Activated CD8-positive, alpha-beta T cell treated with anti-CD3 and anti-CD28 coated beads for 36 hours (primary cell): ENCODE data around the gene NRXN3. TPM values are rescaled to one million over a fixed set of nuclear protein-coding genes. Genes with fewer than 3 reads are reported as not detected.

ENCODE experiments used
- ATAC-seq: fragments of 200-7000 bp; cut with Tn5 transposase; one replicate; pipeline ENCODE4 v1.10.0; 2021; ENCODE audit warnings: mild to moderate bottlenecking, moderate library complexity
- CTCF ChIA-PET: fragments of 350-600 bp; sonication (Branson Sonifier 250); formaldehyde crosslinking; loops from one replicate; lab custom pipeline; 2021; ENCODE audit warnings: antibody characterized with exemption; lab: Charles Lee
- POLR2A ChIA-PET: fragments of 350-600 bp; sonication (Branson Sonifier 250); formaldehyde crosslinking; loops from one replicate; lab custom pipeline; 2021; ENCODE audit warnings: antibody characterized with exemption; lab: Charles Lee
- DNase-seq: peaks from one replicate; pipeline ENCODE4 v3.0.0-alpha.2; 2020
- H3K27ac Mint-ChIP-seq: one replicate; pipeline ENCODE4 v1.8.0; 2021; ENCODE audit warnings: mild to moderate bottlenecking, mixed read lengths
- H3K27me3 Mint-ChIP-seq: one replicate; pipeline ENCODE4 v1.8.0; 2021; ENCODE audit warnings: mixed read lengths
- H3K36me3 Mint-ChIP-seq: one replicate; pipeline ENCODE4 v1.8.0; 2021; ENCODE audit warnings: low read depth, mixed read lengths
- H3K4me1 Mint-ChIP-seq: one replicate; pipeline ENCODE4 v1.8.0; 2021; ENCODE audit warnings: low read depth, mixed read lengths
- H3K4me3 Mint-ChIP-seq: one replicate; pipeline ENCODE4 v1.8.0; 2021; ENCODE audit warnings: mild to moderate bottlenecking, moderate library complexity, mixed read lengths
- H3K9me3 Mint-ChIP-seq: one replicate; pipeline ENCODE4 v1.8.0; 2021; ENCODE audit warnings: mixed read lengths
- intact Hi-C: fragments of 100-400 bp; cut with micrococcal nuclease; formaldehyde crosslinking; loops from one replicate; pipeline ENCODE4 v1.10.0; 2022
- total RNA-seq, 2 experiments: library from RNA; stranded (reverse); gene quantifications; one replicate each; pipeline ENCODE4 v1.2.3, GENCODE V29; 2021
- TF ChIP-seq, protein P1 (sequence below): fragments of 200-600 bp; IDR thresholded peaks from one replicate; pipeline ENCODE4 v1.8.0; 2022; ENCODE audit warnings: antibody characterized with exemption, mild to moderate bottlenecking

NRXN3 gene
- total RNA-seq, 2 experiments from 2014 or later: not detected

DNA sequence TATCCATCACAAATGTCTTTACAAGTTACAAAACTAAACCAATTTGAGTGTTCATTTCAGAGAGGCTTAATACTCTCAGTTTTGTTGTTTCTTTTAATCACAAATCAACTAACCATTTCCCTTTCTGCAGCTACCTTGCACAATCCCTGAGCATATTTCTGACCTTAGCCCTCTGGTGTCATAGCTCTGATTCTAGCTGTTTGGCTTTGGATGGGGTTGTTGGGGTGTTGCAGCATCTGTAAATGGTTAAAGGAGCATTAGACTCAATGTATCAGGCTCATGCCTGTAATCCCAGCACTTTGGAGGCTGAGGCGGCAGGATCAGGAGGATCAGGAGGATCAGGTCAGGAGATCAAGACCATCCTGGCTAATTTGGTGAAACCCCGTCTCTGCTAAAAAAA lies 461.4 kb downstream of the NRXN3 start:
- Mint-ChIP-seq H3K4me3 (no peak overlapping the region), H3K27ac (no peak overlapping the region), H3K9me3 (no peaks in the 10 kb centered on the region), H3K36me3 (no peaks in the 10 kb centered on the region), H3K27me3 (peaks cover 3% of the 10 kb centered on the region), H3K4me1 (no peaks in the 10 kb centered on the region)
- ChIA-PET CTCF (no interaction called here), POLR2A (no interaction called here)
- intact Hi-C loops: no loop called here
- TF ChIP-seq, protein P1, sequence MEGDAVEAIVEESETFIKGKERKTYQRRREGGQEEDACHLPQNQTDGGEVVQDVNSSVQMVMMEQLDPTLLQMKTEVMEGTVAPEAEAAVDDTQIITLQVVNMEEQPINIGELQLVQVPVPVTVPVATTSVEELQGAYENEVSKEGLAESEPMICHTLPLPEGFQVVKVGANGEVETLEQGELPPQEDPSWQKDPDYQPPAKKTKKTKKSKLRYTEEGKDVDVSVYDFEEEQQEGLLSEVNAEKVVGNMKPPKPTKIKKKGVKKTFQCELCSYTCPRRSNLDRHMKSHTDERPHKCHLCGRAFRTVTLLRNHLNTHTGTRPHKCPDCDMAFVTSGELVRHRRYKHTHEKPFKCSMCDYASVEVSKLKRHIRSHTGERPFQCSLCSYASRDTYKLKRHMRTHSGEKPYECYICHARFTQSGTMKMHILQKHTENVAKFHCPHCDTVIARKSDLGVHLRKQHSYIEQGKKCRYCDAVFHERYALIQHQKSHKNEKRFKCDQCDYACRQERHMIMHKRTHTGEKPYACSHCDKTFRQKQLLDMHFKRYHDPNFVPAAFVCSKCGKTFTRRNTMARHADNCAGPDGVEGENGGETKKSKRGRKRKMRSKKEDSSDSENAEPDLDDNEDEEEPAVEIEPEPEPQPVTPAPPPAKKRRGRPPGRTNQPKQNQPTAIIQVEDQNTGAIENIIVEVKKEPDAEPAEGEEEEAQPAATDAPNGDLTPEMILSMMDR: no peak
- DNase-seq (no peak), ATAC-seq (no peak)

DNA sequence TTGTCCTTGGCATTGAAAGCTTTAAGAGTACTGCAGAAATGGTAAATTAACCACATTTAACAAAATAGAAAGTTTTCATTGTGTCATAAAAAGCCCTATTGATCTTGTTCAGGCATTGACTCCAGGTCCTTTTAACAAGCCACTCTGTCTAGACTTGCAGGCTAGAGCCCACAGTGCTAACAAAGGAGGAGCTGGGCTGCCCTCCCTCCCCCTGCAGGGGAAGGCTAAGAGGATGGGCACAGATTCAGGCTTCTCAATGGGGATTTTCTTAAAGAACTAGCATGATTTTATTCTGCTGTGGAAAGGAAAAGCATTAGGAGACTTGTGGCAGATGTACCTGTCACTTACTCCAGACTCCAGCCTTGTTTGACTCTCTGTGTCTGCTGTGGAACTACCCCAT lies 463.6 kb downstream of the NRXN3 start:
- H3K27ac Mint-ChIP-seq: no peak overlapping the region
- H3K4me3 Mint-ChIP-seq: no peak overlapping the region
- TF ChIP-seq, protein P1: no peak
- CTCF ChIA-PET: no interaction called here
- ATAC-seq: no peak
- H3K27me3 Mint-ChIP-seq: peaks cover 9% of the 10 kb centered on the region
- H3K4me1 Mint-ChIP-seq: no peaks in the 10 kb centered on the region
- no peaks in the 10 kb centered on the region for H3K36me3 Mint-ChIP-seq
- peaks cover 4% of the 10 kb centered on the region for H3K9me3 Mint-ChIP-seq
- intact Hi-C loops: no loop called here
- POLR2A ChIA-PET: no interaction called here
- DNase-seq: no peak

DNA sequence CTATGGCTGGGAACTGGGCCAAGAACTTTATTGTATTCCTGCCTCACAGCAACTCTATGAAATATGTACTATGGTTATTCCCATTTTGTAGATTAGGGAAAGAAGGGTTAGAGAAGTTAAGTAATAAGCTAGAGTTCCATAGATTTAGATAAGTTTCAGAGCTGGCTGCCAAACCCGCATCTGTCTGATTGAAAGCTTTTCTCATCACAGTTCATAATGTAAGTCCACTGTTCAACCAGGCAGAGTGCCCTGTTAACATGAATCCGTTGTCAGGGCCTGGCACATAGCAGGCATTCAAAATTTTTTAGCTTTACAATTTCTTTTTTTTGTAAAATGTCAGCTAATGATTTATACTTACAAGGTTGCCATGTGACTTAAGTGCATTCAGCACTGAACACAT lies 467.3 kb downstream of the NRXN3 start:
- H3K4me3 Mint-ChIP-seq: no peak overlapping the region

DNA sequence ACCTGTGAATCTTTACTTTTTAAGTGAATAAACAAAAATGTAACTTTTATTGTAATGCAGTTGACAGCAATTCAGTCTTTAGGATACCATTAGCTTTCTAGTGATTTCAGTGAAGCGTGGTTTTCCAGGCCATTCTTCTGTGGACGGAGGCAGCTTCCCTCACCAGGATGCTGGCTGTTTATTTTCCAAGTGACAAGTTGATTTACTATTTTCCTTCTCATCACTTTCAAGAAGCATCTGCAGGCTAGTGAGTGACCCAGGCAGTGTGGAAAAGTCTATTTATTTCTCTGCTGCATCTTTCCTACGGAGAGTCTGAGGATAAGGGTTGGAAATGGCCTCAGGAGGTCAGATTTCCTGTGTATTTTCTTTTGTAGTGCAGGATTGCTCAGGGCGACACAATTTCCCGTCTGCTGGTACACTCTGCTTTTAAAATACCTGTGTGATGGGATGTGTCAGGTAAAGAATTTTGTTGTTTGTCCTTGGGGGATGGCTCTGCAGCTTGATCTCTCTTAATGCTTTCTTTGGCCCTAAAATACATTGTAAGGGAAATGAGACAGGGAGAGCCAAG lies 467.8 kb downstream of the NRXN3 start:
- Mint-ChIP-seq H3K4me3 (no peak overlapping the region), H3K27ac (no peak overlapping the region), H3K36me3 (no peaks in the 10 kb centered on the region), H3K4me1 (no peaks in the 10 kb centered on the region), H3K9me3 (peaks cover 6% of the 10 kb centered on the region), H3K27me3 (peaks cover 11% of the 10 kb centered on the region)
- intact Hi-C loops: no loop called here
- TF ChIP-seq, protein P1: no peak
- ChIA-PET CTCF (no interaction called here), POLR2A (no interaction called here)
- ATAC-seq (no peak), DNase-seq (no peak)

More for the DNA sequence above, 467.3 kb downstream of the NRXN3 start:
- CTCF ChIA-PET: no interaction called here
- peaks cover 11% of the 10 kb centered on the region for H3K27me3 Mint-ChIP-seq
- H3K36me3 Mint-ChIP-seq: no peaks in the 10 kb centered on the region
- H3K27ac Mint-ChIP-seq: no peak overlapping the region
- intact Hi-C loops: no loop called here
- POLR2A ChIA-PET: no interaction called here
- H3K4me1 Mint-ChIP-seq: no peaks in the 10 kb centered on the region
- TF ChIP-seq, protein P1: no peak
- peaks cover 6% of the 10 kb centered on the region for H3K9me3 Mint-ChIP-seq
- DNase-seq (no peak), ATAC-seq (no peak)

DNA sequence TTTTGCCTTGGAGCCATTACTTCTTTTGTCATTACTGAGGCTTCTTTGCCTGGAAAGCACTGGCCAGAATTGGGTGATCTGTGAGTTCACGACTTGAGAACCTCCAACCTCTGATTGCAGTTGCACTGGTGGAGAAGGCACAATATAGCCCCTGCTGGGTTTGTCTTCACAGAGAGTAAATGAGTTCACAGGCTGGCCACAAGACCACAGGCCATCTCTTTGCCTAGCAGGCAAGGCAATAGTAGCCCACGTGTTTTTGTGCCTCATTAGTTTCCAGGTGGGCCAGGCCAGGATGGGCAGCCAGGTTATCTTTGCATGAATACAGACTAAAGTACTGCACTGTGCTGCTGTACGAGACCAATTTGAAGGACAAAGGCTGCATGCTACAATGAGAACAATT lies 468.8 kb downstream of the NRXN3 start:
- H3K27me3 Mint-ChIP-seq: peaks cover 11% of the 10 kb centered on the region
- intact Hi-C loops: no loop called here
- ATAC-seq (no peak), DNase-seq (no peak)
- H3K27ac Mint-ChIP-seq: no peak overlapping the region
- H3K4me1 Mint-ChIP-seq: no peaks in the 10 kb centered on the region
- CTCF ChIA-PET: no interaction called here
- H3K9me3 Mint-ChIP-seq: peaks cover 6% of the 10 kb centered on the region
- POLR2A ChIA-PET: no interaction called here
- H3K36me3 Mint-ChIP-seq: no peaks in the 10 kb centered on the region
- no peak overlapping the region for H3K4me3 Mint-ChIP-seq
- TF ChIP-seq, protein P1: no peak
